ENCODE measurements around the gene NUMA1.

GRCh38 chr11:72084965-72085364 lies 4.6 kb upstream of the NUMA1 start:
- TF ChIP-seq CTCF (CRISPR knock-in tag; IDR thresholded peaks at IDR 0.05): no peak
- no peak for TF ChIP-seq NRL (CRISPR knock-in tag; IDR thresholded peaks at IDR 0.05; ENCODE audit: borderline replicate concordance)
- TF ChIP-seq YY1 (IDR thresholded peaks at IDR 0.05; ENCODE audit: insufficient read depth, insufficient replicate concordance, low read depth, low read length): no peak
- TF ChIP-seq SMC3 (IDR thresholded peaks at IDR 0.05; ENCODE audit: low read length): no peak
- no peak for TF ChIP-seq ZSCAN20 (CRISPR knock-in tag; IDR thresholded peaks at IDR 0.05; ENCODE audit: borderline replicate concordance)
- TF ChIP-seq ZNF879 (CRISPR knock-in tag; IDR thresholded peaks at IDR 0.05): no peak
- TF ChIP-seq USF2 (IDR thresholded peaks at IDR 0.05; ENCODE audit: low read depth, low read length): no peak
- no peak for TF ChIP-seq USF2 (CRISPR knock-in tag; IDR thresholded peaks at IDR 0.05; ENCODE audit: borderline replicate concordance)
- TF ChIP-seq DPF2 (CRISPR knock-in tag; IDR thresholded peaks at IDR 0.05; ENCODE audit: borderline replicate concordance, low read depth): no peak
